ENCODE measurements around the gene CLMN.
A peak's percentile ranks its signal among the peaks of the same experiment; 100 is the strongest.

CLMN gene

GRCh38 chr14:95274279-95274678 lies 45.4 kb downstream of the CLMN start:
- Histone ChIP-seq H3K9ac (ENCODE audit: low read depth in 1 of 2, low read length in 2 of 2) (peak overlapping the region in 1 of 2 donors; percentile 36), H3K36me3 (ENCODE audit: control insufficient read depth in 1 of 2, insufficient read depth in 2 of 2, low read length in 2 of 2) (no peaks in the 10 kb centered on the region), H3K4me1 (ENCODE audit: control insufficient read depth in 1 of 2, insufficient read depth in 2 of 2, low read length in 2 of 2) (peaks cover 25 to 26% of the 10 kb centered on the region in 2 donors), H3K27ac (ENCODE audit: low read depth, low read length) (no peak overlapping the region), H3K27me3 (ENCODE audit: control insufficient read depth in 1 of 2, insufficient read depth in 2 of 2, low read length in 2 of 2) (no peaks in the 10 kb centered on the region), H3K9me3 (ENCODE audit: control insufficient read depth in 1 of 2, low read length in 2 of 2) (no peaks in the 10 kb centered on the region), H3K4me3 (ENCODE audit: low read depth in 1 of 2, low read length in 2 of 2) (no peak overlapping the region)

DNA sequence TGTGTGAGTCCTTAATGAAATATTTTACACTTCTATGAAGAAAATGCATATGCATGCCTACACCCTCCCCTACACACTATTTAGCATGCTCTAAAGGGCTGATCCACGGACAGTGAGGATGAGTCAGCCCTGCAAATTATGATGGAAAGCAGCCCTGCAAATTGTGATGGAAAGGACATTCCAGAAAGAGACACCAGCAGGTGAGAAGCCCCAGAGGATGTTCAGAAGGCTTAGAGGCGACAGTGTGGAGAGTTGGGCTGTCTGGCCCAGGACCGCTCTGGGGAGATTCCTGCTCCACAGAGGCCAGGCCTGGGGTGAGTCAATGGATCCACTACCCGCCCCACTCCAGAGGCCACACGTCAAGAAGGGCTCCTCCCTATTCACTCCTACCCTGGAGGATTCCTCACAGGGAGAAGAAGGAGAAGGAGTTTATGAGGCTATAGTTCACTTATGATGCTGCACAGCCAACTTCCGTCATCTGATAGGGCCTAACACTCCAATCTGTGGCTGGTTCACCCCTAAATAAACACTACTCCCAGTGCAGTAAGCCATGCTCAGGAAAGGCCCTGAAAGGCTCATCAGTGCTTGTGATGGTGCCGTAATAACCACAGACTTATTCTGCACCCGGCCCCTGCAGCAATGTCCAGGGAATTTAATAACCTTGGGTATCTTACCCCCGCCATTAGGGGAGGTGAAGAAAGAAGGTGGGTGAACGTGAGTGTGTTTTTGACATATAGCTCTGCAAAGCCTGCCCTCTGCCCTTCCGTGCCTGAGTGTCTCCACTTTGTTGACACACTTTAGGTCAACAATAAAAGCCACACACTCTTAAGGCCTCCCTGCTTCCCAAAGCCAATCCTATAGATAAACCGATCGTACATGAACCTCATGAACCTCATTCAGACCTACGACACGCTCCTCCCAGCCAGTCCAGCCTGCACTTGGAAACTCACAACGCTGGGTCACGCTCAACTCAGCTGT lies 46.4 kb downstream of the CLMN start:
- H3K36me3 ChIP-seq (ENCODE audit: control insufficient read depth in 1 of 2, insufficient read depth in 2 of 2, low read length in 2 of 2): no peaks in the 10 kb centered on the region
- peak overlapping the region in 1 of 2 donors; percentile 21 for H3K4me3 ChIP-seq (ENCODE audit: low read depth in 1 of 2, low read length in 2 of 2)
- no peaks in the 10 kb centered on the region for H3K9me3 ChIP-seq (ENCODE audit: control insufficient read depth in 1 of 2, low read length in 2 of 2)
- H3K27ac ChIP-seq (ENCODE audit: low read depth, low read length): peak overlapping the region; percentile 60
- H3K4me1 ChIP-seq (ENCODE audit: control insufficient read depth in 1 of 2, insufficient read depth in 2 of 2, low read length in 2 of 2): peaks cover 25 to 26% of the 10 kb centered on the region in 2 donors
- no peaks in the 10 kb centered on the region for H3K27me3 ChIP-seq (ENCODE audit: control insufficient read depth in 1 of 2, insufficient read depth in 2 of 2, low read length in 2 of 2)
- peak overlapping the region in 1 of 2 donors; percentile 36 for H3K9ac ChIP-seq (ENCODE audit: low read depth in 1 of 2, low read length in 2 of 2)

DNA sequence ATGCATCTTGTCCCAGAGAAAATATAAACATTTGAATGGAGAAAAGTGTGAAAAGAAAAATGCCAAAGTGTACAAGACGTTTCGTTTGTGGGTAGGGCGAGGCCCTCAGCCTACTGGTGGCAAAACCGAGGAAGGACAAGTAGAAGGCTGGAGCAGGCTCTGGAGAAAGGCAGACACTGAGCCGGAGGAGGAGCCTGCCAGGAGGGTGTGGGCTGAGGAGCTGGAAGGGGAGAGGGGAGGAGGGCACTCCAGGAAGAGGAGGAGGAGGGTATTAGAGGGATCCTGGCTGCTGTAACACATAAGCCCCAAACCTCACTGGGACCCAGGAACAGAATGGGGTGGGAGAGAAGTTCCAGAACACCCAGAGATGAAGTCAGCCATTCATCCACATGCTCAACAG lies 47.7 kb downstream of the CLMN start:
- H3K36me3 ChIP-seq (ENCODE audit: control insufficient read depth in 1 of 2, insufficient read depth in 2 of 2, low read length in 2 of 2): no peaks in the 10 kb centered on the region
- no peaks in the 10 kb centered on the region for H3K9me3 ChIP-seq (ENCODE audit: control insufficient read depth in 1 of 2, low read length in 2 of 2)
- H3K27ac ChIP-seq (ENCODE audit: low read depth, low read length): no peak overlapping the region
- no peaks in the 10 kb centered on the region for H3K27me3 ChIP-seq (ENCODE audit: control insufficient read depth in 1 of 2, insufficient read depth in 2 of 2, low read length in 2 of 2)
- H3K4me1 ChIP-seq (ENCODE audit: control insufficient read depth in 1 of 2, insufficient read depth in 2 of 2, low read length in 2 of 2): peaks cover 25 to 26% of the 10 kb centered on the region in 2 donors
- H3K4me3 ChIP-seq (ENCODE audit: low read depth in 1 of 2, low read length in 2 of 2): no peak overlapping the region
- no peak overlapping the region for H3K9ac ChIP-seq (ENCODE audit: low read depth in 1 of 2, low read length in 2 of 2)

DNA sequence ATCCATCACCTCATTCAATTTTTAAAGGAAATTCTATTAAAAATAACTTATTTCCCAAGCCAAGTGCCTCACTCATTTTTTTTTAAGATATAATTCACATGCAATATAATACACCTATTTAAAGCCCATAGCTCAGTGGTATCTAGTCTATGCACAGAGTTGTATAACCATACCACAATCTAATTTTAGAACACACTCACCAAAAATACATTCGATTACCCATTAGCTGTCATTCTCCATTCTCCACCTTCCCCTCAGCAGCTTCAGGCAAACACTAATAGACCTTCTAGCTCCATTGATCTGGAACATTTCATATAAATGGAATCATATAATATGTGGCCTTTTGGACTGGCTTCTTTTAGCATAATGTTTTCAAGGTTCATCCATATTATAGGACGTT lies 49.5 kb downstream of the CLMN start:
- Histone ChIP-seq H3K4me3 (ENCODE audit: low read depth in 1 of 2, low read length in 2 of 2) (no peak overlapping the region), H3K9me3 (ENCODE audit: control insufficient read depth in 1 of 2, low read length in 2 of 2) (no peaks in the 10 kb centered on the region), H3K27me3 (ENCODE audit: control insufficient read depth in 1 of 2, insufficient read depth in 2 of 2, low read length in 2 of 2) (no peaks in the 10 kb centered on the region), H3K36me3 (ENCODE audit: control insufficient read depth in 1 of 2, insufficient read depth in 2 of 2, low read length in 2 of 2) (no peaks in the 10 kb centered on the region), H3K27ac (ENCODE audit: low read depth, low read length) (no peak overlapping the region), H3K4me1 (ENCODE audit: control insufficient read depth in 1 of 2, insufficient read depth in 2 of 2, low read length in 2 of 2) (peaks cover 30 to 36% of the 10 kb centered on the region in 2 donors), H3K9ac (ENCODE audit: low read depth in 1 of 2, low read length in 2 of 2) (no peak overlapping the region)

GRCh38 chr14:95269493-95269892 lies 50.2 kb downstream of the CLMN start:
- Histone ChIP-seq H3K9me3 (ENCODE audit: control insufficient read depth in 1 of 2, low read length in 2 of 2) (no peaks in the 10 kb centered on the region), H3K27ac (ENCODE audit: low read depth, low read length) (no peak overlapping the region), H3K27me3 (ENCODE audit: control insufficient read depth in 1 of 2, insufficient read depth in 2 of 2, low read length in 2 of 2) (no peaks in the 10 kb centered on the region), H3K4me3 (ENCODE audit: low read depth in 1 of 2, low read length in 2 of 2) (no peak overlapping the region), H3K36me3 (ENCODE audit: control insufficient read depth in 1 of 2, insufficient read depth in 2 of 2, low read length in 2 of 2) (no peaks in the 10 kb centered on the region), H3K4me1 (ENCODE audit: control insufficient read depth in 1 of 2, insufficient read depth in 2 of 2, low read length in 2 of 2) (peaks cover 31 to 42% of the 10 kb centered on the region in 2 donors), H3K9ac (ENCODE audit: low read depth in 1 of 2, low read length in 2 of 2) (no peak overlapping the region)

- Histone ChIP-seq H3K9ac (ENCODE audit: low read depth in 1 of 2, low read length in 2 of 2) (no peak overlapping the region), H3K4me3 (ENCODE audit: low read depth in 1 of 2, low read length in 2 of 2) (no peak overlapping the region), H3K27ac (ENCODE audit: low read depth, low read length) (no peak overlapping the region), H3K4me1 (ENCODE audit: control insufficient read depth in 1 of 2, insufficient read depth in 2 of 2, low read length in 2 of 2) (peaks cover 22 to 33% of the 10 kb centered on the region in 2 donors), H3K27me3 (ENCODE audit: control insufficient read depth in 1 of 2, insufficient read depth in 2 of 2, low read length in 2 of 2) (no peaks in the 10 kb centered on the region), H3K9me3 (ENCODE audit: control insufficient read depth in 1 of 2, low read length in 2 of 2) (no peaks in the 10 kb centered on the region), H3K36me3 (ENCODE audit: control insufficient read depth in 1 of 2, insufficient read depth in 2 of 2, low read length in 2 of 2) (no peaks in the 10 kb centered on the region)
Measured at GRCh38 chr14:95268350-95268749, 51.4 kb downstream of the CLMN start.

DNA sequence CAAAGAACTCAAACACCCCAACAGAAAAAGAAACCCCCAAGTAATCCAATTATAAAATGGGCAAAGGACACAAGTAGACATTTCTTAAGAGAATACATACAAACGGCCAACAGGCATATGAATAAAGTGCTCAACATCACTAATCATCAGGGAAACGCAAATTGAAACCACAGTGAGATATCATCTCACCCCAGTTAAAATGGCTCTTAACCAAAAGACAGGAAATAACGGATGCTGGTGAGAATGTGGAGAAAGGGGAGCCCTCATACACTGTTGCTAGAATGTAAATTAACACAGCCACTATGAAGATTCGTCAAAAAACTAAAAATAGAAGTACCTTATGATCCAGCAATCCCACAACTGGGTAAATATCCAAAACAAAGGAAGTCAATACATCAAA lies 52.4 kb downstream of the CLMN start:
- no peaks in the 10 kb centered on the region for H3K9me3 ChIP-seq (ENCODE audit: control insufficient read depth in 1 of 2, low read length in 2 of 2)
- H3K36me3 ChIP-seq (ENCODE audit: control insufficient read depth in 1 of 2, insufficient read depth in 2 of 2, low read length in 2 of 2): no peaks in the 10 kb centered on the region
- H3K27ac ChIP-seq (ENCODE audit: low read depth, low read length): no peak overlapping the region
- no peak overlapping the region for H3K9ac ChIP-seq (ENCODE audit: low read depth in 1 of 2, low read length in 2 of 2)
- H3K4me3 ChIP-seq (ENCODE audit: low read depth in 1 of 2, low read length in 2 of 2): no peak overlapping the region
- peaks cover 18 to 26% of the 10 kb centered on the region in 2 donors for H3K4me1 ChIP-seq (ENCODE audit: control insufficient read depth in 1 of 2, insufficient read depth in 2 of 2, low read length in 2 of 2)
- H3K27me3 ChIP-seq (ENCODE audit: control insufficient read depth in 1 of 2, insufficient read depth in 2 of 2, low read length in 2 of 2): no peaks in the 10 kb centered on the region

DNA sequence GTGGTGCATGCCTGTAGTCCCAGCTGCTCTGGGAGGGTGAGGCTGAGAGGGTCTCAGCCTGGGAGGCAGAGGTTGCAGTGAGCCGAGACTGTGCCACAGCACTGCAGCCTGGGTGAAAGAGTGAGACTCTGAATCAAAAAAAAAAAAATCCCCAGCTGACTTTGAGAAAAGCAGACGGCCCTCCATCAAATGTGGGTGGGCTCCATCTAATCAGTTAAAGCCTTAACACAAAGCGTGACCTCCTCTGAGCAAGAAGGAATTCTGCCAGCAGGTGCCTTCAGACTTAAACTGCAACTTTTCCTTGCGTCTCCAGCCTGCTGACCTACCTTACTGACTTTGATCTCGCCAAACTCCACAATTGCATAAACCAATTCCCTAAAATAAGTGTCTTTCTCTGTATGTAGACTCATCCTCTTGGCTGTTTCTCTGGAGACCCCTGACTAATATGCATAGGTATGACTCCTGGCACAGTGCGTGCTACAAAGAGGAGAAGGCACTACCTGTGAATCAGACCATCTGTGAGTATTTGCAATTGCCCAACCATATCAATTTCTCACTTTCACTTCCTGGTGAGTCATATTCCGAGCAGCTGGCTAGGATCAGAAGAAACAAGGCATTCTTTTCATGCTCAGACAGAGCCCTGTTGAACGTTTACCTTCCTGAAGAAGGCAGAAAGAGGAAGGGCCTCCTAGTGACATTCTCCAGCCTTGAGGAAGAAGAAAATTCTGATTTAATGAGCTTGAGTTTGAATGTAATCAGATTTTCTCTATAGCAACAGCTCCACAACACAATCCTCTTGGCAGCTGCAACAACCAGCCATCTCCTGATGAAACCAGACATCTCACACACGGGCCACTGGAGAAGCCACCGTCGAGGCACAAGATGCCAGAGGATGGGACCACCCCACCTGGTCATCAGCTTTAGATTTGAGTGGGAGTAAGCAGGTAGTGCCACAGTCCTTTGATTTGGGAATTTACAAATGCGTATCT lies 54.3 kb downstream of the CLMN start:
- Histone ChIP-seq H3K4me1 (ENCODE audit: control insufficient read depth in 1 of 2, insufficient read depth in 2 of 2, low read length in 2 of 2) (peaks cover 18 to 20% of the 10 kb centered on the region in 2 donors), H3K36me3 (ENCODE audit: control insufficient read depth in 1 of 2, insufficient read depth in 2 of 2, low read length in 2 of 2) (no peaks in the 10 kb centered on the region), H3K27me3 (ENCODE audit: control insufficient read depth in 1 of 2, insufficient read depth in 2 of 2, low read length in 2 of 2) (no peaks in the 10 kb centered on the region), H3K9me3 (ENCODE audit: control insufficient read depth in 1 of 2, low read length in 2 of 2) (no peaks in the 10 kb centered on the region), H3K4me3 (ENCODE audit: low read depth in 1 of 2, low read length in 2 of 2) (peak overlapping the region; percentile 48 to 53), H3K9ac (ENCODE audit: low read depth in 1 of 2, low read length in 2 of 2) (peak overlapping the region; percentile 52), H3K27ac (ENCODE audit: low read depth, low read length) (peak overlapping the region; percentile 76)

DNA sequence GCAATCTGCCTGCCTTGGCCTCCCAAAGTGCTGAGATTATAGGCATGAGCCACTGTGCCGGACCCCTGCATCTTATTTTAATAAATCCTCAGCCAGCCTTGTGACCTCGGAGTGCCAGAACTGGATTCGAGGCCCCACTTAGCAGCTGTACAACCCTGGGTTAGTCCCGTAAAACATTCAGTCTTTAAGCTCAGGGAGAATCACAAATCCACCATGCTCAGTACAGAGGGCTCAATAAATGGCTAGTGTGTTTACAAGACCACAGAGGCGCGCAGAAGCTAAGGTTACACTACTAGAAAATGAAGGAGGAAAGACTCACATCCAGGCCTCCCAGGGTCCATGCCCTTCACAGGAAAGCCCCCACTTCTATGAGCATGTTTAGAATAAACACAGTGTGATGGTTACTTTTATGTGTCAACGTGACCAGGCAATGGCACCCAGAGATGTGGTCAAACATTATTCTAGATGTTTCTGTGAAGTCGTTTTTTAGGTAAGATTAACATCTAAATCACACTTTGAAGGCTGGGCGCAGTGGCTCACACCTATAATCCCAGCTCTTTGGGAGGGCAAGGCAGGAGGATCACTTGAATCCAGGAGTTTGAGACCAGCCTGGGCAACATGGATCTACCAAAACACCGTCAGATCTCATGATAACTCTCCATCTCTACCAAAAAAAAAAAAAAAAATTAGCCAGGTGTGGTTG lies 55.3 kb downstream of the CLMN start:
- H3K27me3 ChIP-seq (ENCODE audit: control insufficient read depth in 1 of 2, insufficient read depth in 2 of 2, low read length in 2 of 2): no peaks in the 10 kb centered on the region
- H3K36me3 ChIP-seq (ENCODE audit: control insufficient read depth in 1 of 2, insufficient read depth in 2 of 2, low read length in 2 of 2): no peaks in the 10 kb centered on the region
- H3K9me3 ChIP-seq (ENCODE audit: control insufficient read depth in 1 of 2, low read length in 2 of 2): no peaks in the 10 kb centered on the region
- H3K27ac ChIP-seq (ENCODE audit: low read depth, low read length): peak overlapping the region; percentile 62
- H3K4me1 ChIP-seq (ENCODE audit: control insufficient read depth in 1 of 2, insufficient read depth in 2 of 2, low read length in 2 of 2): peaks cover 24 to 25% of the 10 kb centered on the region in 2 donors
- peak overlapping the region in 1 of 2 donors; percentile 52 for H3K9ac ChIP-seq (ENCODE audit: low read depth in 1 of 2, low read length in 2 of 2)
- H3K4me3 ChIP-seq (ENCODE audit: low read depth in 1 of 2, low read length in 2 of 2): no peak overlapping the region
